Muscle layer of colon (tissue), 2 donors: ENCODE measurements around the gene NAGS.

Experiments used
- H3K27ac ChIP-seq: one replicate; pipeline ENCODE4 v1.7.0; 2013; ENCODE audit warnings: low read depth, mild to moderate bottlenecking, low read length, moderate library complexity
- H3K27me3 ChIP-seq, 2 donors: one replicate each; pipeline ENCODE4 v1.7.0; 2013; ENCODE audit warnings: low read length in 2 of 2, mild to moderate bottlenecking in 2 of 2; ENCODE audit not compliant: insufficient read depth in 2 of 2, control insufficient read depth in 1 of 2
- H3K36me3 ChIP-seq: one replicate; pipeline ENCODE4 v1.7.0; 2013; ENCODE audit warnings: mild to moderate bottlenecking, low read length; ENCODE audit not compliant: insufficient read depth
- H3K4me1 ChIP-seq: one replicate; pipeline ENCODE4 v1.7.0; 2013; ENCODE audit warnings: mild to moderate bottlenecking, low read length; ENCODE audit not compliant: insufficient read depth
- H3K4me3 ChIP-seq, 2 donors: one replicate each; pipeline ENCODE4 v1.7.0; 2013; ENCODE audit warnings: low read length in 2 of 2, low read depth in 1 of 2, mild to moderate bottlenecking in 1 of 2, moderate library complexity in 1 of 2
- H3K9ac ChIP-seq: one replicate; pipeline ENCODE4 v1.7.0; 2013; ENCODE audit warnings: low read length
- H3K9me3 ChIP-seq: one replicate; pipeline ENCODE4 v1.7.0; 2013; ENCODE audit warnings: mild to moderate bottlenecking, low read length
- donor health status: abdominal sarcoma.
- donor health status: Adenocarcinoma of cecum.

The NAGS gene

DNA sequence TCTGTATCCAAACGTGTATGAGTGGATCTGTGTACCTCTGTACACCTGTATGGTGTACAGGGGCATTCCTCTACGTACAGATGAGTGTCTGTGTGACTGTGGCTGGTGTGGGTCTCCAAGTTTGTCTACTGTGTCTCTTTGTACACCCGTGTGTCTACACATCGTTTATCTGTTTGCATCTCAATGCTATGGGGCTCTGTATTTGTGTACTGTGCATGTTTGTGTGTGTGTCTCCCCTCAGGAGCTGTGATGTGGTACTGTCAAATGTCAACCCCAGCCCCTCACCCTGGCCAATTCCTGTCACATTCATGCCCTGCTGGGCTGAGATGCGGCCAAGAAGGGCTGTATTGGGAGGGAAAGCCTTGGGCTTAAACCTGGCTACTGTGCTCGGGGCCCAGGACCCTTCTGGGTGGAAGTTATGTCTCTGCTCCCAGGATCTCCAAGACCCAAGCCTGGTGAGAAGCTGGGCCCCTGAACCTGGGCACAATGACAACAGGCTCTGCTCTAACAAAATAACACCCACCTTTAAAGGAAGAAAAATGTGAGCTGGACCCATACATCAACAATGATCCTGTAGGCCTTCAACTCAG, 3.5 kb upstream of the NAGS start:
- peaks cover 8% of the 10 kb centered on the region for H3K4me1 ChIP-seq
- H3K9me3 ChIP-seq, result no peaks in the 10 kb centered on the region
- no peaks in the 10 kb centered on the region for H3K36me3 ChIP-seq
- no peak overlapping the region for H3K4me3 ChIP-seq
- H3K27me3 ChIP-seq, result peaks cover 12 to 27% of the 10 kb centered on the region in 2 donors
- no peak overlapping the region for H3K27ac ChIP-seq
- no peak overlapping the region for H3K9ac ChIP-seq

DNA sequence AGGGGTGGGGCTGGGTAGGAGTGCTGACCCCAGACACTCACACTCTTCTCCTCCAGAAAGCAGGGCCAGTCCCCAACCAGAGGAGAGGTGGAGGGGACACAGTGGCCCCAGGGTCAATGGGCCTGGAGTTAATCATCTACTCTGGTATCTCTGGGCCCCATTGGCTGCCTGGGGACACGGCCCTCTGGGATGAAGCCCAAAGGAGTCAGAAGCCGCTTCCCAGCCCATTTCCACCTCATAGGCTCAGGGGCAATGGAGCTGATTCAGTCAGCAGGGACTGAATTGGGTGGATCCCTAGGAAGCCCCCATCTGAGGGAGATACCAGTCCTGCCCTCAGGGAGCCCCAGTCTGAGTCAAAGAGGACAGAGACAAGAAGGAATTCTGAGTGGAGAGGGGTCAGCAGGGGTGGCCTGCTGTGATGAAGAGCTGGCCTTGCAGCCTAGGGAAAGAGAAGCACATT, 2.9 kb upstream of the NAGS start:
- no peaks in the 10 kb centered on the region for H3K36me3 ChIP-seq
- no peak overlapping the region for H3K4me3 ChIP-seq
- H3K4me1 ChIP-seq, result peaks cover 8% of the 10 kb centered on the region
- H3K9me3 ChIP-seq, result no peaks in the 10 kb centered on the region
- H3K9ac ChIP-seq, result no peak overlapping the region
- H3K27ac ChIP-seq, result no peak overlapping the region
- peaks cover 12 to 30% of the 10 kb centered on the region in 2 donors for H3K27me3 ChIP-seq

DNA sequence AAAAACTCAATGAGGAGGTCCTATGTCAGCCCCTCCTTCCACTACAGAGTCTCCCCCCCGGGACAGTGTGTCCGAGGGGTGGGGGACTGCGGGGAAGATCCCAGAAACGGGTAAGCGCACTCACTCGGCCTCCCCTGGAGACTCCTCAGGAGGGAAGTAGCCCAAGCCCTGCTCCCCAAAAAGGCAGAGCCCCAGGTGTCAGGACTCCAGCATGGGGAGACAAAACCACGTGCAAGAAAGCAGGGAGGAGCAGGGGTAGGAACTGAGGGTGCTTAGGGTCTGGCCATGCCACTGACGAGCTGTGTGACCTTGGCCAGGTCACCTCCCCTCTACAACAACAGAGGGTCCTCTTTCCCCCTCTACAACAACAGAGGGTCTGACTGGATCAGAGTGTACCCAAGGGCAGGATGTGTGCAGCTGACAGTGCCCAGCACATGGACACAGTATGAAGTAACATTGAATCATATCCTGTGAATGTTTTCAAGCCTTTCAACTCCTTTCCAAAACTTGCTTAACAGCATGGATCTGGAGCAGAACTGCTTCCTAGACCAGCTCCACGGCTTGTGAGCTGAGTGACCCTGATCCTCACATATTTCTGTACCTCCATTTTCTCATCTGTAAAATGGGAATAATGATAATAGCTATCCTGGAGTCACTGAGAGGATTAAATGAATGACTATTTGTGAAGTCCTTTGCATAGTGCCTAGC, 2.1 kb upstream of the NAGS start:
- Histone ChIP-seq H3K9ac (no peak overlapping the region), H3K27ac (no peak overlapping the region), H3K9me3 (no peaks in the 10 kb centered on the region), H3K4me1 (peaks cover 13% of the 10 kb centered on the region), H3K4me3 (no peak overlapping the region), H3K27me3 (peaks cover 12 to 38% of the 10 kb centered on the region in 2 donors), H3K36me3 (no peaks in the 10 kb centered on the region)

DNA sequence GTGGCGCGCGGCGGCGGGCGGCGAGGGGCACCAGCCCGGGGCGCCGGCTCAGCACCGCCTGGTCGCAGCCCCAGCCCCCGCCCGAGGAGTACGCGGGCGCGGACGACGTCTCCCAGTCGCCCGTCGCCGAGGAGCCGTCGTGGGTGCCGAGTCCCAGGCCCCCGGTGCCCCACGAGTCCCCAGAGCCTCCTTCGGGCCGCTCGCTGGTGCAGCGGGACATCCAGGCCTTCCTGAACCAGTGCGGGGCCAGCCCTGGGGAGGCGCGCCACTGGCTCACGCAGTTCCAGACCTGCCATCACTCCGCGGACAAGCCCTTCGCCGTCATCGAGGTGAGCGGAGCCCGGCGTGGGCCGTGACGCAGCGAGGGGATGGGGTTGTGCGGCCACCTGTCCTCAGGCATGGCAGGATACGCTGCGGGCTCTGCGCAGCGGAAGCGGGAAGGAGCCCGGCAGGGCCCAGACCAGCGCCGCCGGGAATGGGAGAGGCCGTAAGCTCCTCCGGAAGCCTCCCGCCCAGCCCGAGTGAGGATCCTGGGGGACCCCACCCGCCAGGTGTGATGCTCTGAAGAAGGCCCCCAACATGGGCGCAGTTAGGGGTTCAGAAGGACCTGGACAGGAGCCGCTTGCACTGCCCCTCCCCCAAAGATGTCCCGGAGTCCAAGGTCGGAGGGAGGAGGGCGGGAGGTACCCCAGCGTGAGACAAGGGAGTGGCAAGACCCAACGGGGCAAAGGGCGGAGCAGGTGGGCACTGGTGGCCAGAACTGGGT, 522 bp downstream of the NAGS start:
- no peak overlapping the region for H3K4me3 ChIP-seq
- peaks cover 12 to 44% of the 10 kb centered on the region in 2 donors for H3K27me3 ChIP-seq
- no peaks in the 10 kb centered on the region for H3K9me3 ChIP-seq
- H3K4me1 ChIP-seq, result peaks cover 24% of the 10 kb centered on the region
- no peaks in the 10 kb centered on the region for H3K36me3 ChIP-seq
- H3K27ac ChIP-seq, result no peak overlapping the region
- H3K9ac ChIP-seq, result no peak overlapping the region

DNA sequence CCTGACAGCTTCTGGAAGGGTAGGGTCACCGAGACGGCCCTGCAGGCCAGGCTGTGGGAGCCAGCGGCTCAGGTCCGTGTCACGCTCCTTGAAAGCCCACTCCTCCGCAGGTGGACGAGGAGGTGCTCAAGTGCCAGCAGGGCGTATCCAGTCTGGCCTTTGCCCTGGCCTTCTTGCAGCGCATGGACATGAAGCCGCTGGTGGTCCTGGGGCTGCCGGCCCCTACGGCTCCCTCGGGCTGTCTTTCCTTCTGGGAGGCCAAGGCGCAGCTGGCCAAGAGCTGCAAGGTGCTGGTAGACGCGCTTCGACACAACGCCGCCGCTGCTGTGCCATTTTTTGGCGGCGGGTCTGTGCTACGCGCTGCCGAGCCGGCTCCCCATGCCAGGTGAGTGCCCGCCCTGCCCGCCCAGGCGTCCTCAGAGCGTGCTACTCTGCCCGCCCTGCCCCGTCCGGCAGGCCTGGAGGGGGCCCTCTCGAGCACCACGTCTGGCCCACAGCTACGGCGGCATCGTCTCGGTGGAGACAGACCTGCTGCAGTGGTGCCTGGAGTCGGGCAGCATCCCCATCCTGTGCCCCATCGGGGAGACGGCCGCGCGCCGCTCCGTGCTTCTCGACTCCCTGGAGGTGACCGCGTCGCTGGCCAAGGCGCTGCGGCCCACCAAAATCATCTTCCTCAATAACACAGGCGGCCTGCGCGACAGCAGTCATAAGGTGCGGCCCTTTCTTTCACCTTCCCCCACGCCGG, 1.3 kb downstream of the NAGS start:
- peaks cover 24% of the 10 kb centered on the region for H3K4me1 ChIP-seq
- peak overlapping the region; percentile 38 to 65 for H3K4me3 ChIP-seq
- no peak overlapping the region for H3K9ac ChIP-seq
- no peak overlapping the region for H3K27ac ChIP-seq
- H3K9me3 ChIP-seq, result no peaks in the 10 kb centered on the region
- peaks cover 12 to 44% of the 10 kb centered on the region in 2 donors for H3K27me3 ChIP-seq
- no peaks in the 10 kb centered on the region for H3K36me3 ChIP-seq

DNA sequence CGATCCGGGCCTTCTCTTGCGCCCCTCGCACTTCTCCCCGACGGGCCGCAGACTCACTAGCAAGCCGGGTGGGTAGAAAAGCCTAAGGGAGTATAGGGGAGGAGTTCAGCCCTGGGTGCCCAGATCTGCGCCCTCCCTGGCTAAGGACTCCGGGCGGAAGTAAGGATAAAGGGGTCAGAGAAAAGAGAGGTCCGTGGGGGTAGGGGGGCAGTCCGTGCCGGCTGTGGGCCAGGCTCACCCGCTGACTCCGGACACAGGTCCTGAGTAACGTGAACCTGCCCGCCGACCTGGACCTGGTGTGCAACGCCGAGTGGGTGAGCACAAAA, 1.8 kb downstream of the NAGS start:
- peaks cover 24% of the 10 kb centered on the region for H3K4me1 ChIP-seq
- peaks cover 12 to 44% of the 10 kb centered on the region in 2 donors for H3K27me3 ChIP-seq
- H3K9me3 ChIP-seq, result no peaks in the 10 kb centered on the region
- no peak overlapping the region for H3K27ac ChIP-seq
- H3K36me3 ChIP-seq, result no peaks in the 10 kb centered on the region
- H3K4me3 ChIP-seq, result peak overlapping the region; percentile 38 to 65
- no peak overlapping the region for H3K9ac ChIP-seq

DNA sequence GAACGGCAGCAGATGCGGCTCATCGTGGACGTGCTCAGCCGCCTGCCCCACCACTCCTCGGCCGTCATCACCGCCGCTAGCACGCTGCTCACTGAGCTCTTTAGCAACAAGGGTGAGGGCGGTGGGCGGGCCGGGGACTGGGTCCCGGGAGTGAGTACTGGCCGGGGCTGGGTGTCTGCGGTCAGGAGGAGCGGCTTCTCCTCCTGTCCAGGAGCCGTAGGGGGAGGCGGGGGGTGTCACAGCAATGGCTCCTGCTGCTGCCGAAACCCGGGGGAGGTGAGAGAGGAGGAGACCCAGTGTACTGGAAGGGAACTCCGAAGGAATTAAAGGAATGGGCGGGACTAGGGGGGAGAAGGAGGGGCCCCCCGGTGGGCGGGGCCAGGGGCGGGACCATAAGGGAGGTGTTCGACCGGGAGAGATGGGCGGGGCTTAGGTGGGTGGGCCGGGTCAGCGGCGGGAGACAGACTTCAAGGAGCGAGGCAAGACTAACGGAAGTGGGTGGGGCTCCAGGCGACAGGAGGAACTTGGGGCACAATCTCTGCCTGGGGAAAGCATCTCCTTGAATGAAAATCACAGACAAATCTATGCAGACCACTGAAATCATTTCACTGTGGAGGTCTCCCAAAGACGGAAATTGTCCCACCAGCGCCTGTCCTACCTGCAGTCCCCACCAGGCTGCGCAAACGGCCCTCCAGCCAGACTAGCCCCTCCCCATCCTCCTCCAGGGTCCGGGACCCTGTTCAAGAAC, 2.4 kb downstream of the NAGS start:
- Histone ChIP-seq H3K9me3 (no peaks in the 10 kb centered on the region), H3K27ac (peak overlapping the region; percentile 29), H3K27me3 (peaks cover 12 to 44% of the 10 kb centered on the region in 2 donors), H3K9ac (no peak overlapping the region), H3K36me3 (peaks cover 3% of the 10 kb centered on the region), H3K4me3 (peak overlapping the region; percentile 38 to 65), H3K4me1 (peaks cover 24% of the 10 kb centered on the region)

DNA sequence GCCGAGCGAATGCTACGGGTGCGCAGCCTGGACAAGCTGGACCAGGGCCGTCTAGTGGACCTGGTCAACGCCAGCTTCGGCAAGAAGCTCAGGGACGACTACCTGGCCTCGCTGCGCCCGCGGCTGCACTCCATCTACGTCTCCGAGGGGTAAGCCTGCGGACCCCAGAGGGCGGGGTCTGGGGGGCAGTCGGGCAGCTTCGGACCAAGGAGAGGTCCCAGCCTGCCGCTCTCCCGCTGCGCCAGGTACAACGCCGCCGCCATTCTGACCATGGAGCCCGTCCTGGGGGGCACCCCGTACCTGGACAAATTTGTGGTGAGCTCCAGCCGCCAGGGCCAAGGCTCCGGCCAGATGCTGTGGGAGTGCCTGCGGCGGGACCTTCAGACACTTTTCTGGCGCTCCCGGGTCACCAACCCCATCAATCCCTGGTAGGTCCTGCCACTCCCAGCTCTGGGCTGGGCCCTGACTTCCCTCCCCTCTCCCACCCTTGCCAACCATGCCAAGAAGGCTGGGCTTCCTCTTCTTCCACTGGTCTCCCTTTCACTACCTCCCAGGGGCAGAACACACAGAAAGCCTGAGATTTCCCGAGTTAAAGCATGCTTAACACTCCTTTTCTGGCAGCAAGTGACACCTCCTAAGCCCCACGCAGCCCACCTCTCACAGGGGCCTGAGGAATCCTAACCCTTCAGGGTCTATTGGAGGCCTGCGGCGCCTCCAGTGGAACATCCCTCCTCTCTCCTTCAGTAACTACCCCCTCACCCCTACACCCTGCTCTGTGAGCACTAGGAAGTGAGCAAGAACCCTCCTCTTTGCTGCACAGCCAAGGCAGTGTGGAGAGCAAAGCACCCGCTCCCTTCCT, 3.2 kb downstream of the NAGS start:
- Histone ChIP-seq H3K9me3 (no peaks in the 10 kb centered on the region), H3K36me3 (peaks cover 11% of the 10 kb centered on the region), H3K9ac (no peak overlapping the region), H3K4me3 (peak overlapping the region; percentile 38 to 65), H3K27me3 (peaks cover 12 to 44% of the 10 kb centered on the region in 2 donors), H3K4me1 (peaks cover 24% of the 10 kb centered on the region), H3K27ac (peak overlapping the region; percentile 29)

DNA sequence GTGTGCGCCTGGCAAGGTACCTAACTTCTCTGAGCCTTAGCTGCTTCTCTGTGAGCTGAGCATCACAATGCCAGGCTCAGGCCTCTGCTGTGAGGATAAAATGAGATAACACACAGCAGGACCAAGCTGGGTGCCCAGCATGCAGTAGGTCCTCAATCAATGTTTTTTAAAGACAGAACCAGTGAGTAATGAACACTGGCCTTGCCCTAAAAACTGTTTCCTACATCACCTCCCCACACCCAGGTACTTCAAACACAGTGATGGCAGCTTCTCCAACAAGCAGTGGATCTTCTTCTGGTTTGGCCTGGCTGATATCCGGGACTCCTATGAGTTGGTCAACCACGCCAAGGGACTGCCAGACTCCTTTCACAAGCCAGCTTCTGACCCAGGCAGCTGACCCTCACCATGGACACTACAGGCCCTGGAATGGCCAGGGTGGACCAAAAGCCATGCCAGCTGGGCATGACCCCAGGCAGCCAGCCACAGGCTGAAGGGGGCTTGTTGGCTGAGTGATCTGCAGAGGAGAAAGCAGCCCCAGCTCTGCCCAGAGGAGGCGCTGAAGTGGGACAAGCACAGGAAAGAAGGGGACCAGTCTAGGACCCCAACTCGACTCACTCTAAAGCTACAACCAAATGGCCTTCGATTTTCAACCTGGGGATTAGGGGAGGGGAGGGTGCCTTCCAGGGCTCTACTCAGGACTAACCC, 3.9 kb downstream of the NAGS start:
- no peaks in the 10 kb centered on the region for H3K9me3 ChIP-seq
- H3K4me1 ChIP-seq, result peaks cover 24% of the 10 kb centered on the region
- no peak overlapping the region for H3K9ac ChIP-seq
- no peak overlapping the region for H3K4me3 ChIP-seq
- H3K27me3 ChIP-seq, result peaks cover 12 to 44% of the 10 kb centered on the region in 2 donors
- peaks cover 14% of the 10 kb centered on the region for H3K36me3 ChIP-seq
- H3K27ac ChIP-seq, result no peak overlapping the region
